GM15510 (cell line): Measurements from ENCODE around the gene B4GALT6.

Experiments used
- POLR2A ChIP-seq: IDR thresholded peaks from 3 replicates; pipeline ENCODE4 v1.6.1; 2011; ENCODE audit warnings: borderline replicate concordance; ENCODE audit not compliant: insufficient read length; ENCODE audit errors: extremely low read depth

The B4GALT6 gene

GRCh38 chr18:31586616-31587015 is 97.8 kb downstream of the B4GALT6 start:
- TF ChIP-seq POLR2A: no peak

- no peak for TF ChIP-seq POLR2A
Measured at GRCh38 chr18:31585991-31586390, 98.4 kb downstream of the B4GALT6 start.

DNA sequence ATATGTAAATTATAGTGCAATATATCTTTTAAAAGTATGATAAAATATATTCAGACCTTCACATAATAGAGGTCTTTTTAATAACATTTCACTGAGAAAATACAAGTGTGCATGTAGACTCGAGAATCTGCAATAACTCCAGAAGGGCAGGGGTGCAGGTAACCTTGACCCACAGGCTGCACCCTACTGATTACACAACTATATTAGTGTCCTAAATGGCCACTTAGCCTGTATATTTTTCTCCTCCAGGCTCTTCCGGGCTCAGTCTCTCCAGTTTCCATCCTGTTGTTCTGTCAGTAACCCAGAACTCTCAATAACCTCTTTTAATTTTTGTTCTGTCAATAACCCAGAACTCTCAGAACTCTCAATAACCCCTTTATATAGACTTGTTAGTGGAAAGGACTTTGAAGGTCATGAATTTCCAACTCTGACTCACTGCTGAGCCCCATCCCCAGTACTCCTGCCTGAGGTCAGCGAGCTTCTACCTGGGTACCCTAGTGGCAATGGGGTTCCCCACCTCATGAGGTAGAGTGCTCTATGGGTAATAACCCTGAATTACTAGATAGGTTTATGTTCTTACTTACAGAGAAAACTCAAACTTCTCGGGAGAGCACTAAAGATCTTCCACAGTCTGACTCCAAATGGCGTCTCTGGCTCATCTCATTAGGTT is 101.1 kb downstream of the B4GALT6 start:
- no peak for TF ChIP-seq POLR2A

DNA sequence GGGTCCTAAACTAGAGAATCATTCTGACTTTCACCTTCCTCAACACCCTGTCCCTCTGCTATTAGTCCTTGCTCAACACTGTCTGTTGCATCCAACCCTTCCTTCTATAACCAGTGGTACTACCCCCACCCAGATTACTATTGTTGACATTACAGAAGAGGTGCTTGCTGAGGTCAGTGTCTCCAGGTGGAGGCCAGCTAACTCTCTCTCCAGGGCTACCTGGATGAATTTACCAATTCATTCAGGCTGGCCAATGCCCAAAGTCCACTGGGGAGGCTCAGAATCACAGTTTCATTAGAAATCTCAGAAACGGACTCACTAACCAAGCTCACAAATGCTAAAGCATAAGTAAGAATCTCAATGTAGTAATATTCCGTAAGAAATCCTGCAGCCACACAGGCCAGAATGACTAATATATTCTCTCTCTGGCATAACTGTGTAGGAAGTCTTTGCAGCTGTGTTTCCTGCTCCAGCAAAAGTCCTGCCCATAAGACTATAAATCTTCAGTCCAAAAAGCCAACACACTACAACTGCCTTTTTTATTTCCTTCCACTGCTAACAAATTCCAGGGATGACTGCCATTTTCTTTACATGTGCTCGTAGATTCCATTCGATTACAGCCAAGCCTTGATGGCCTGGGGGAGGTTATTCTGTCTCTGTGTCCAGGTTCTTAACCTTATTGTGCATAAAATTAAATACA is 102.7 kb downstream of the B4GALT6 start:
- TF ChIP-seq POLR2A: no peak

GRCh38 chr18:31579375-31579774 is 105.0 kb downstream of the B4GALT6 start:
- no peak for TF ChIP-seq POLR2A

DNA sequence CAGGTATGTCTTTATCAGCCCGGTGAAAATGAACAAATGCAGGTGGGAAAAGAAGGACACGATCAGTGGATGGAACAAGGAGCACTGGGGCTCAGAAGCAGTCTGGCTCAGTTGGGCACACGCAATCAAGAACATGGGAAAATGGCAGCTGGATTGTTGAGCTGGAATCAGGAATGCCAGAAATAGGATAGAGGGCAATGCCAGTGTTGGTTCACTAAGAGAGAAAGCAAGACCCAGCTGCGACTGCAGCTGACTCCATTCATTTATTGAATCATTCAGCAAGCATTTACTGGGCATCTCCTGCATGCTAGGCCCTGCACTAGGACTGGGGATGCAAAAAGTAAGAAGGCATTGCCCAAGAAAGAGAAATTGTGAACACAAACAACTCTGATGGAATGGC is 106.3 kb downstream of the B4GALT6 start:
- TF ChIP-seq POLR2A: no peak

GRCh38 chr18:31577195-31577594 is 107.2 kb downstream of the B4GALT6 start:
- TF ChIP-seq POLR2A: no peak

DNA sequence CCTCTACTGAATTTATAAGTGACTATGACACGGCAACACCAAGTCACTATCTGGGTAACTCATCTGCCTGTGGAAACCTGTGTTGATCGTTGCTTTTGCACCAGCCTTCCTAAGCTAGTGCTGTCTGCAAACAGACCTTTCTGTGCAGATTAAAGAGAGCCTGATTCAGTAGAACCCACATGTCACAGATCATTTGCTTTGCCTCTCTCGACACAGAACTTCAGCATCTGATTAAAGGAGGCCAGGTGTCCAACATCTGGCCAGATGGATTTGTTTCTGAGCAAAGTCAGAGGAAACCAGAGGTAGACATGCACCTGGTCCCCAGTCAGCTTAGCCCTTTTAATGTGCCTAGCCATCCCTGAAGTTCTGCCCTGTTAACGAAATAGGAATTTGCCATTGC is 107.7 kb downstream of the B4GALT6 start:
- no peak for TF ChIP-seq POLR2A

- no peak for TF ChIP-seq POLR2A
Measured at GRCh38 chr18:31575515-31576257, 108.7 kb downstream of the B4GALT6 start.

DNA sequence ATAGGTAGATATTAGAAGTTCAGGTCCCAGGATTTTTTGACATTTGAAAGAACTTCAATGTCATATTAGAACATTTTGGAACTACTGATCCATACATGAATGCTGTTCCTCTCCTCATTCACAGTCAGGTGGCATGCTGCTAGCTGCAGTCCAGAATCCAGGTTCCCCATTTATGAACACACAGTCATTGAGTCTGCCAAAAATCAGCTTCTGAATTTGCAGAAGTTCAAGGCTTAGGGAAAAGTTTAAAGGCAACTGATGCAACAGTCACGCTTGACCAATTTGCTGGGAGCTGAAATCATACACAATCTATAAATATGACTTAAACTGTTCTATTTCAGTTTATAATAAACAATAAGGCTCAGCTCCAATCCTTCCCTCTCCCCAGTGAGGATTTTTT is 110.0 kb downstream of the B4GALT6 start:
- TF ChIP-seq POLR2A: no peak
